Neural crest cell (in vitro differentiated cells): ENCODE data around the gene STPG3. TPM values are rescaled to one million over a fixed set of nuclear protein-coding genes. Genes with fewer than 3 reads are reported as not detected.
A peak's percentile ranks its signal among the peaks of the same experiment; 100 is the strongest.
"Not testable (repeated sequence)": the region's sequence is repeated elsewhere in the genome, so short reads cannot be mapped to it uniquely, and the experiment has no call there.

Experiments
- DNase-seq: peaks from one replicate; pipeline ENCODE4 v3.0.0; 2021; ENCODE audit warnings: low read depth, mixed read lengths, low spot score
- H3K27ac Mint-ChIP-seq: one replicate; pipeline ENCODE4 v1.8.0; 2021; ENCODE audit warnings: mild to moderate bottlenecking, mixed read lengths; ENCODE audit not compliant: unreplicated experiment
- H3K27me3 Mint-ChIP-seq: 2 replicates; pipeline ENCODE4 v1.8.0; 2021; ENCODE audit warnings: low read depth, mild to moderate bottlenecking, mixed read lengths
- H3K36me3 Mint-ChIP-seq: 2 replicates; pipeline ENCODE4 v1.8.0; 2021; ENCODE audit warnings: low read depth, mild to moderate bottlenecking, mixed read lengths
- H3K4me1 Mint-ChIP-seq: 2 replicates; pipeline ENCODE4 v1.8.0; 2021; ENCODE audit warnings: mixed read lengths
- H3K4me3 Mint-ChIP-seq: one replicate; pipeline ENCODE4 v1.8.0; 2021; ENCODE audit warnings: mild to moderate bottlenecking, mixed read lengths
- H3K9me3 Mint-ChIP-seq: 2 replicates; pipeline ENCODE4 v1.8.0; 2021; ENCODE audit warnings: mixed read lengths
- total RNA-seq: library from RNA; stranded (reverse); gene quantifications from 2 replicates; pipeline ENCODE4 v1.2.1, GENCODE V29; 2021
- TF ChIP-seq, protein P1 (sequence below): fragments of 200-600 bp; sonication (generic); conservative IDR thresholded peaks from 2 replicates; pipeline ENCODE4 v1.5.0; 2021; ENCODE audit warnings: antibody characterized with exemption, mild to moderate bottlenecking

STPG3 gene
- total RNA-seq, 1 donor from 2014 or later, result 0.26 TPM

DNA sequence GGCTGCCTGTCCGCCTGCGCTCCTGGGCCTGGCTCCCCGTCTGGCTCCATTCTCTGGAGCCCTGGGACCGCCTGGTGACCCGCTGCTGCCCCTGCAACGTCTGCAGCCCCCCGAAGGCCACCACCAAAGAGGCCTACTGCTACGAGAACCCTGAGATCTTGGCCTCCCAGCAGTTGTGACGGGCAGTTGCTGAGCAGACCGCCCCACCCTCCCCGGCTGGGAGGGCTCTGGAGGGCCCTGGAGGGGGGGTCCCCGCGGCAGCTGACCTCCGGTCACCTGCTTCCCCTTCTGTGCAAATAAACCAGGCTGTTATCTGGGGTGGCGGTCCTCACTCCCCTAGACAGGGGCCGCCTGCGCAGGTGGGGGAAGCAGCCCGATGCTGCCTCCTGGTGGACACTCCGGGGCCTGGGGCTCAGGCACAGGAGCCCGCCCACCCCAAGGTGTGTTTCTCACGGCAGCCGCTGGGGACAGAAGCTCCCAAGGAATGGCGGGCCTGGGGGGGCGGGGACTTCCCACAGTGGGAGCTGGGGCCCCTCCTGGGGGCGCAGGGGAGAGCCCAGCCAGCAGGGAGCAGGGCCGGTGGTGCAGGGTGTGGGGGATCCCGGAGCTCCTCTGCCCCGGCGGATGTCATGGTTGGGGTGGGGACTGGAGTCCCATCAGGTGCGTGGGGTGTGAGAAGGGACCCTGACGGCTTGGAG lies 14.7 kb upstream of the STPG3 start:
- peak; percentile 91 for DNase-seq
- Mint-ChIP-seq H3K27me3 (peaks cover 4% of the 10 kb centered on the region), H3K36me3 (peaks cover 4% of the 10 kb centered on the region), H3K27ac (no peak overlapping the region), H3K4me3 (no peak overlapping the region), H3K9me3 (no peaks in the 10 kb centered on the region), H3K4me1 (peaks cover 11% of the 10 kb centered on the region)
- TF ChIP-seq, protein P1, sequence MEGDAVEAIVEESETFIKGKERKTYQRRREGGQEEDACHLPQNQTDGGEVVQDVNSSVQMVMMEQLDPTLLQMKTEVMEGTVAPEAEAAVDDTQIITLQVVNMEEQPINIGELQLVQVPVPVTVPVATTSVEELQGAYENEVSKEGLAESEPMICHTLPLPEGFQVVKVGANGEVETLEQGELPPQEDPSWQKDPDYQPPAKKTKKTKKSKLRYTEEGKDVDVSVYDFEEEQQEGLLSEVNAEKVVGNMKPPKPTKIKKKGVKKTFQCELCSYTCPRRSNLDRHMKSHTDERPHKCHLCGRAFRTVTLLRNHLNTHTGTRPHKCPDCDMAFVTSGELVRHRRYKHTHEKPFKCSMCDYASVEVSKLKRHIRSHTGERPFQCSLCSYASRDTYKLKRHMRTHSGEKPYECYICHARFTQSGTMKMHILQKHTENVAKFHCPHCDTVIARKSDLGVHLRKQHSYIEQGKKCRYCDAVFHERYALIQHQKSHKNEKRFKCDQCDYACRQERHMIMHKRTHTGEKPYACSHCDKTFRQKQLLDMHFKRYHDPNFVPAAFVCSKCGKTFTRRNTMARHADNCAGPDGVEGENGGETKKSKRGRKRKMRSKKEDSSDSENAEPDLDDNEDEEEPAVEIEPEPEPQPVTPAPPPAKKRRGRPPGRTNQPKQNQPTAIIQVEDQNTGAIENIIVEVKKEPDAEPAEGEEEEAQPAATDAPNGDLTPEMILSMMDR, result peak; percentile 99

DNA sequence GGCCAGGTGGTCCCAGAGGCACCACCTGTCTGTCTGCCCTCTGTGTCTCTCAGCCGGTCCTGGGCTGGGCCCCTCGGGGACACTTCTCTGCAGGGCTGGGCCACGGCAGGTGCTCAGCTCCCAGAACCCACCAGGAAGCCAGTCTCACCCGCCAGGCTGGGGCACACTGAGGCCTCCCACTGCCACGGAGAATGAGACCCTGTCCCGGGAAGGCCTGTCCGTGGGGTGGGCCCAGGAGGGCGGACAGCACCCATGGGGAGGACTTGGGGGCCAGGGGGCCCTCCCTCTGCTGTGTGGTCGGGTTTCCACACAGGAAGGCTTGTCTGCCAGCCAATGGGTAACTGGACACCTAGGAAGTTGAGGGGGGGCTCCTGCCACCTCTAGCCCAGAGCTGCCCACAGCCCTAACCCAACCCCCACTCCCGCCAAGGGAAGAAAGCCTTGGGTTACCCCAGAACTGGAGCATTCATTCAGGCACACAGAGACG lies 14.1 kb upstream of the STPG3 start:
- no peaks in the 10 kb centered on the region for H3K9me3 Mint-ChIP-seq

DNA sequence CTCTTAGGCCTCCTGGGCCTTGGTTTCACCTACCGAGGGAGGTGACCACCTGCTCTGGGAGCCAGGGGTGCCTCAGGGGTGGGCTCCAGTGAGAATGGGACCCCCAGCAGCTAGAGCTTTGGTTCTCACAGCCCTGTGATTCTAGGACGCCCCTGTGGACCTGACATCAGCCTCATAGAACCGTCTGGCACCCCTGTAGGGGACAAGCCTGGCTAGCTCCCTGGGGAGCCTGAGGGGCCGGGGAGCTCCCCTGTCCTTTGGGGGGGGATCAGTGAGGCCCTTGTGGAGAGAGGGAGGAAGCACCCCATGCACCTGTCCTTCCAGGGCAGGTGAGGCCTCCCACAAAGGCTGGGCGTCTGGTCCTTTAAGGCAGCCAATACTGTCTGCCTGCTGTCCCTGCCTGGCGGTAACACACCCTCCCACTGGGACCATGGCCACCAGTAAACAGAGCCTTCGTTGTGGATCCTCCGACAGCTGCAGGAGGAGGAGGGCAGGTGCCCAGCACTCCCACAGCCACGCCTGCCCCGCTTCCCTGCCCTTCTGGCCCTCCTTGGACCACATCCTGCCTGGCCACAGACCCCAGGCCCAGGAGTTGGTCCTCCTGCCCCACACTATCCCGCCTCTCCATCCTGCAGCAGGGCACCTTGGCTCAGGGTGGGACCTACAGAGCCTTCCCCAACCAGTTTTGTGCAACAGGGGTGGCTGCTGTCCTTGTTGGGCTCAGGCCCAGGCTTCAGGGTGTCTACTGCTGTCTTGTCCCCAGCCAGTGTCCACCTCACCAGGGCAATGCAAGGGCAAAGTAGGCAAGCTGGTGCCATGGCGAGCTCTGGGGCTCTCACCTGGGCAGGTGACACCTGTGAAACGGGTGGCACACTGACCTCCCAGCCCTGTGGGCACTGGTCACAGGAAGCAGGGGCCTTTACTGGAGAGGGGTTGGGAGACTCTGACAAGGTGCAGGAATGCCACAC lies 13.0 kb upstream of the STPG3 start:
- Mint-ChIP-seq H3K27ac (no peak overlapping the region), H3K4me1 (peaks cover 20% of the 10 kb centered on the region), H3K36me3 (peaks cover 11% of the 10 kb centered on the region), H3K27me3 (peaks cover 4% of the 10 kb centered on the region), H3K4me3 (peak overlapping the region; percentile 57), H3K9me3 (no peaks in the 10 kb centered on the region)
- TF ChIP-seq, protein P1, result no peak
- DNase-seq, result no peak

More for the DNA sequence above, 14.1 kb upstream of the STPG3 start:
- Mint-ChIP-seq H3K36me3 (peaks cover 4% of the 10 kb centered on the region), H3K4me1 (peaks cover 11% of the 10 kb centered on the region), H3K27me3 (peaks cover 4% of the 10 kb centered on the region), H3K4me3 (no peak overlapping the region), H3K27ac (no peak overlapping the region)
- TF ChIP-seq, protein P1, result no peak
- DNase-seq, result no peak

DNA sequence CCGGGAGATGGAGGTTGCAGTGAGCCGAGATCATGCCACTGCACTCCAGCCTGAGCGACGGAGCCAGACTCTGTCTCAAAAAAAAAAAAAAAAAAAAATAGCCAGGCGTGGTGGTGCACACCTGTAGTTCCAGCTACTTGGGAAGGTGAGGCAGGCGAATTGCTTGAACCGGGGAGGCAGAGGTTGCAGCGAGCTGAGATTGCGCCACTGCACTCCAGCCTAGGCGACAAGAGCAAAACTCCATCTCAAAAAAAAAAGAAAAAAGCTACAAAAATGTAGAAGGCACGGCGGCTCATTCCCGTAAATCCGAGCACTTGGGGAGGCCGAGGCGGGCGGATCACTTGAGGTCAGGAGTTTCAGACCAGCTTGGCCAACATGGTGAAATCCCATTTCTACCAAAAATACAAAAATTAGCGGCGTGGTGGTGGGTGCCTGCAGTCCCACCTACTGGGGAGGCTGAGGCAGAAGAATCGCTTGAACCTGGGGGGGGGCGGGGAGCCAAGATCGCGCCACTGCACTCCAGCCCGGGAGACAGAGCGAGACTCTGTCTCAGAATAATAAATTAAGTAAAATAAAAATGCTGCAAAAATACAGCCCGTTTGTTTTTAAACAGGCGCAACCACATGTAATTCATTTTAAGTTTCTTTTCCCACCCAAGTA lies 11.4 kb upstream of the STPG3 start:
- H3K4me3 Mint-ChIP-seq, result peak overlapping the region; percentile 88
- not testable (repeated sequence) for H3K27me3 Mint-ChIP-seq, H3K9me3 Mint-ChIP-seq, H3K27ac Mint-ChIP-seq, DNase-seq
- peaks cover 11% of the 10 kb centered on the region for H3K36me3 Mint-ChIP-seq
- H3K4me1 Mint-ChIP-seq, result peaks cover 24% of the 10 kb centered on the region

DNA sequence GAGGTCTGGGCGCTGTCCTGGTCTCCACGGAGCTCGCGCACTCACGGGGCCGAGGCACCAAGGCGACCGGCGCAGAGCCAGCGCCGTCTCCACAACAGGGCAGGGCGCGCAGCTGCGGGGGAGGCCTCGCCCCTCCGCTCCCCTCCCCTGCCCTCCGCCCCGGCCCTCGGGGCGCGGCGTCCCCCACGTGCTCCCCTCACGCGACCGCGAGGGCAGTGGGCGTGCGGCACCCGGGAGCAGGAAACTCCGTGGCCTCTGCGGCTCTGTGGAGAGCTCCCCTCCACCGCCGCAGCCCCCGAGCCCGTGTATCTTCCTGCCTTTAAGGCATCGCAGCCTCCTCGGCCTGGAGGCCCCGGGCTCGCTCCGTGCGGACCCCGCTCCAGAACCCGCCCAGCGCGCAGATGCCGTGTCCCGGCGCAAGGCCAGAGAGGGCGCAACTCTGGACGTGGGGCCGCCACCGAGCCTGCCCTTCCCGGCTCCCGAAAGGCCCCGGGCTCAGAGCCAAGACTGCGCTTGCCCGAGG lies 10.7 kb upstream of the STPG3 start:
- TF ChIP-seq, protein P1, result no peak
- no peak for DNase-seq
- Mint-ChIP-seq H3K36me3 (peaks cover 11% of the 10 kb centered on the region), H3K27ac (no peak overlapping the region), H3K27me3 (peaks cover 4% of the 10 kb centered on the region), H3K9me3 (no peaks in the 10 kb centered on the region), H3K4me3 (peak overlapping the region; percentile 88), H3K4me1 (peaks cover 24% of the 10 kb centered on the region)
